GM23248 (cell line): ENCODE results near the gene ZNF827. TPM values are rescaled to one million over a fixed set of nuclear protein-coding genes. Genes with fewer than 3 reads are reported as not detected.

Experiments
- DNase-seq: peaks from one replicate; pipeline ENCODE4 v3.0.0-alpha.2; 2015
- H2AFZ ChIP-seq: fragments of 200-600 bp; sonication (generic); 2 replicates; pipeline ENCODE4 v1.6.1; 2016; ENCODE audit warnings: antibody characterized with exemption
- H3F3A ChIP-seq: fragments of 200-600 bp; sonication (generic); 2 replicates; pipeline ENCODE4 v1.6.1; 2016; ENCODE audit warnings: mild to moderate bottlenecking, antibody characterized with exemption, mixed run types; ENCODE audit not compliant: insufficient read depth
- H3K27ac ChIP-seq: fragments of 200-600 bp; sonication (generic); 2 replicates; pipeline ENCODE4 v1.5.1; 2016; ENCODE audit warnings: mild to moderate bottlenecking
- H3K27me3 ChIP-seq: fragments of 200-600 bp; sonication (generic); replicated peaks from 2 replicates; pipeline ENCODE4 v1.6.1; 2016; ENCODE audit warnings: mild to moderate bottlenecking; ENCODE audit not compliant: insufficient read depth
- H3K36me3 ChIP-seq: fragments of 200-600 bp; sonication (generic); 2 replicates; pipeline ENCODE4 v1.6.1; 2016; ENCODE audit warnings: low read depth, mild to moderate bottlenecking
- H3K4me1 ChIP-seq: fragments of 200-600 bp; sonication (generic); 2 replicates; pipeline ENCODE4 v1.6.1; 2016; ENCODE audit warnings: mild to moderate bottlenecking; ENCODE audit not compliant: insufficient read depth
- H3K4me2 ChIP-seq: fragments of 200-600 bp; sonication (generic); one replicate; pipeline ENCODE4 v1.6.1; 2016; ENCODE audit warnings: mild to moderate bottlenecking; ENCODE audit not compliant: unreplicated experiment
- H3K4me3 ChIP-seq: fragments of 200-600 bp; sonication (generic); 2 replicates; pipeline ENCODE4 v1.5.1; 2016; ENCODE audit warnings: mild to moderate bottlenecking
- H3K79me2 ChIP-seq: fragments of 200-600 bp; sonication (generic); 2 replicates; pipeline ENCODE4 v1.6.1; 2016; ENCODE audit warnings: mild to moderate bottlenecking; ENCODE audit not compliant: insufficient read depth
- H3K9ac ChIP-seq: fragments of 200-600 bp; sonication (generic); 2 replicates; pipeline ENCODE4 v1.6.1; 2016; ENCODE audit warnings: mild to moderate bottlenecking
- H3K9me2 ChIP-seq: fragments of 200-600 bp; sonication (generic); 2 replicates; pipeline ENCODE4 v1.6.1; 2016; ENCODE audit warnings: mixed run types, mild to moderate bottlenecking, moderate library complexity; ENCODE audit not compliant: insufficient read depth
- H3K9me3 ChIP-seq: fragments of 200-600 bp; sonication (generic); one replicate; pipeline ENCODE4 v1.6.1; 2017; ENCODE audit warnings: low read depth
- H4K20me1 ChIP-seq: fragments of 200-600 bp; sonication (generic); 2 replicates; pipeline ENCODE4 v1.6.0; 2016; ENCODE audit not compliant: insufficient read depth
- EZH2 ChIP-seq: fragments of 200-600 bp; sonication (generic); IDR thresholded peaks from 2 replicates; pipeline ENCODE4 v1.6.1; 2018; ENCODE audit warnings: antibody characterized with exemption, mild to moderate bottlenecking; ENCODE audit not compliant: insufficient read depth, poor library complexity, severe bottlenecking
- EZH2phosphoT487 ChIP-seq: fragments of 200-600 bp; sonication (generic); IDR thresholded peaks from 2 replicates; pipeline ENCODE4 v1.6.1; 2018; ENCODE audit warnings: antibody characterized with exemption, moderate library complexity, mild to moderate bottlenecking, low read depth; ENCODE audit not compliant: insufficient read depth
- WGBS, 2 experiments: methylation state at CpG; one replicate each; pipeline ENCODE4 v1.1.6; 2015 to 2017; ENCODE audit warnings: low lambda C conversion rate in 2 of 2, low coverage in 1 of 2; ENCODE audit errors: missing lambda C conversion rate in 2 of 2; 5-methylcytosine and 5-hydroxymethylcytosine counted together
- in situ Hi-C: fragments of 300-500 bp; cut with MboI; formaldehyde crosslinking; loops from 2 replicates; pipeline ENCODE4 v1.15.0; 2020
- polyA plus RNA-seq: library from polyadenylated mRNA; unstranded; fragments of >200 nt; fragmentation: Nextera tagmentation; extraction: Ambion mirVana; gene quantifications from 2 replicates; pipeline ENCODE4 v1.2.1, GENCODE V29; 2016
- total RNA-seq: library from RNA; depleted of rRNA; stranded (reverse); fragments of >200 nt; shearing (Covaris generic); gene quantifications from 2 replicates; pipeline ENCODE4 v1.2.3, GENCODE V29; 2014; rRNA removed

The ZNF827 gene, protein sequence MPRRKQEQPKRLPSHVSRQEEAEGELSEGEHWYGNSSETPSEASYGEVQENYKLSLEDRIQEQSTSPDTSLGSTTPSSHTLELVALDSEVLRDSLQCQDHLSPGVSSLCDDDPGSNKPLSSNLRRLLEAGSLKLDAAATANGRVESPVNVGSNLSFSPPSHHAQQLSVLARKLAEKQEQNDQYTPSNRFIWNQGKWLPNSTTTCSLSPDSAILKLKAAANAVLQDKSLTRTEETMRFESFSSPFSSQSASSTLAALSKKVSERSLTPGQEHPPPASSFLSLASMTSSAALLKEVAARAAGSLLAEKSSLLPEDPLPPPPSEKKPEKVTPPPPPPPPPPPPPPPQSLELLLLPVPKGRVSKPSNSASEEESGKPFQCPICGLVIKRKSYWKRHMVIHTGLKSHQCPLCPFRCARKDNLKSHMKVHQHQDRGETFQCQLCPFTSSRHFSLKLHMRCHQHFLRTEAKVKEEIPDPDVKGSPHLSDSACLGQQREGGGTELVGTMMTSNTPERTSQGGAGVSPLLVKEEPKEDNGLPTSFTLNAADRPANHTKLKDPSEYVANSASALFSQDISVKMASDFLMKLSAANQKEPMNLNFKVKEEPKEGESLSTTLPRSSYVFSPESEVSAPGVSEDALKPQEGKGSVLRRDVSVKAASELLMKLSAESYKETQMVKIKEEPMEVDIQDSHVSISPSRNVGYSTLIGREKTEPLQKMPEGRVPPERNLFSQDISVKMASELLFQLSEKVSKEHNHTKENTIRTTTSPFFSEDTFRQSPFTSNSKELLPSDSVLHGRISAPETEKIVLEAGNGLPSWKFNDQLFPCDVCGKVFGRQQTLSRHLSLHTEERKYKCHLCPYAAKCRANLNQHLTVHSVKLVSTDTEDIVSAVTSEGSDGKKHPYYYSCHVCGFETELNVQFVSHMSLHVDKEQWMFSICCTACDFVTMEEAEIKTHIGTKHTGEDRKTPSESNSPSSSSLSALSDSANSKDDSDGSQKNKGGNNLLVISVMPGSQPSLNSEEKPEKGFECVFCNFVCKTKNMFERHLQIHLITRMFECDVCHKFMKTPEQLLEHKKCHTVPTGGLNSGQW
- total RNA-seq (10.1 and 16.8 TPM in 2 replicates), polyA plus RNA-seq (4.6 and 5.0 TPM in 2 replicates)

DNA sequence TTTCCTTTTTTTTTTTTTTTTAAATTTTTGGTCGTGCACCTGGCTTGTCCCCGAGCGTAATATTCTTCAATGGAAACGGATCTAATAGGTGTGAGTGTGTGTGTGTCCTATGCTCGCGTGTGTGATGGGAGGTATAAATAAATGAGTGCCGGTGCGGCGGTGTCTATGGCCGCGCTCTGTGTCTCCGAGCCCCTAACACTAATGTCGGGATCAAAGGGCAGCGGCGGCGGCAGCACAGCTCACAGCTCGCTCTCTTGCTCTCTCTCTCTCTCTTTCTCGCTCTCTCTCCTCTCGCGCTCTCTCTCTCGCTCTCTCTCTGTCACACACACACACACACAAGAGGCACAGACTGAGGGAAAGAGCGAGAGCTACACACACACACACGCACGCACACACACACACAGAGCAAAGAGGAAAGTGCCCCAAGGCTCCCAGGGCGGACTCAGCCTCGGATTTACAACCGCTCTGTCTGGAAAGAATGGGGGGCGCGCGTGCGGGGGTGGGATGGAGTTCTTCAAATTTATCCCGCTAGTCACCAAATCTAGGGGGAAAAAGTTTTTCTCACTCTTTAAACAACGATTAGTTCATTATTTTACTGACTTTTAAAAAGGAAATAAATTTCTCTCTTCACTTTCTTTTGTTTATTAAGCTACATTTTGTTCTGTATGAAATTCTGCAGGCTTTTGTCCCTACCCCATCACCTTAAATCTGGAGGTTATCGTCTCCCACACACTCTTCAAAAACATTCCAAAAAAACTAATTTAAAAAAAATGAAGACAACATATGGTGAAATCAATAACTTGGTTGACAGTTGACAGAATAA is at the start of gene ZNF827:
Gene ZNF827, minus strand, starts transcription at position 206 of the 823 bp plus-strand sequence. CDS start 416 bp downstream, outside the sequence.
- Histone ChIP-seq H3K79me2 (peaks cover 34% of the 10 kb centered on the region), H3K9ac (peak within 1 kb of the TSS; percentile 99), H3K4me2 (peak within 1 kb of the TSS; percentile 91), H3K4me1 (peaks cover 24% of the 10 kb centered on the region), H3K9me3 (no peaks in the 10 kb centered on the region), H4K20me1 (no peaks in the 10 kb centered on the region), H3K36me3 (no peaks in the 10 kb centered on the region), H3K4me3 (peak within 1 kb of the TSS; percentile 97), H3F3A (peaks cover 24% of the 10 kb centered on the region), H3K27me3 (no peaks in the 10 kb centered on the region), H2AFZ (peak within 1 kb of the TSS; percentile 85), H3K9me2 (no peaks in the 10 kb centered on the region), H3K27ac (peak within 1 kb of the TSS; percentile 91)
- TF ChIP-seq EZH2, result no peak
- WGBS, 2 experiments, result 1 to 2% methylated on average over 31 to 34 of the region's 34 CpGs
- in situ Hi-C loops, result no loop called here
- peak; percentile 79 for DNase-seq

DNA sequence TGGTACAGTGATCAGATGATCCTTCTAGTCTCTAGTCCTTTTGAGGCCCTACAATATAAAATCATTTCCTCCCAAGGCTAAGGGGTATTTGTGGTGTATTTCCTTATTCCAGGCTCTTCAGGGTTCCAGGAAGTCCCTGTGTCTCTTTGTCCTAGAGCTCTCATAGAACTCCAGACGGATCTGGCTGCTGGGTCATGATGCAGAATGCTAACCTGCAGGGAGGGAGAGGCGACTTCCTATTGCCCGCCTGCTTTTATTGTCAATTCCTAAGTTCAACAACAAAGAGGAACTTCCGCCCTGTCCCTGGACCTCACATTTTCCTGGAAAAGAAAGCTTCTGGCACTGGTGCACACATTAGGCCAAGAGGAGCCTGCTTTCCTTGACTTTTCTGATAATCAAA is 45.9 kb upstream of the ZNF827 start:
- Histone ChIP-seq H3K9ac (no peak overlapping the region), H3K9me2 (no peaks in the 10 kb centered on the region), H2AFZ (no peak overlapping the region), H3F3A (no peaks in the 10 kb centered on the region), H3K4me2 (no peak overlapping the region), H3K36me3 (no peaks in the 10 kb centered on the region), H3K27me3 (no peaks in the 10 kb centered on the region), H3K9me3 (no peaks in the 10 kb centered on the region), H3K4me1 (no peaks in the 10 kb centered on the region), H3K27ac (no peak overlapping the region), H4K20me1 (no peaks in the 10 kb centered on the region), H3K79me2 (no peaks in the 10 kb centered on the region), H3K4me3 (no peak overlapping the region)
- WGBS, 2 experiments, result 40 to 43% methylated on average over 4 of the region's 4 CpGs
- DNase-seq, result no peak
- no peak for TF ChIP-seq EZH2
- no peak for TF ChIP-seq EZH2phosphoT487
- in situ Hi-C loops, result no loop called here

DNA sequence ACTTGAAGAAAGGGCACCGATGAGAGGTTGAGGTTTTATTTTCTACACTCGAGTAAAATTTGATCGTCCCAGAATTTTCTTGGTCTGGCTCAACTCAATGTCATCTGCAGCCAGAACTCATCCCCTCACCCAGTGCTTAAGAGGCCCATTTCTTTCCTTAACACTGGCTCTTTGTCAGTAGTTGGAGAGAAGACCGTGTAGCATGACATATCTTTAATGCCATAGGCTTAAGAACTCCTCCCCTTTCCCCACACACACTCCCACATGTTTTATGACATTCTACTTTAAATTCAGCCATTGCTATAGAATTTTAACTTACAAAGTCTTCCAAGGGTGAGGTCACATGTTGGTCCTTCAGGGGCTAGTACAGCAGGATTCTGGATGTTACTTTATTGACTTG is 44.2 kb upstream of the ZNF827 start:
- Histone ChIP-seq H3K4me2 (no peak overlapping the region), H3K4me3 (no peak overlapping the region), H4K20me1 (no peaks in the 10 kb centered on the region), H2AFZ (no peak overlapping the region), H3K79me2 (no peaks in the 10 kb centered on the region), H3K27me3 (no peaks in the 10 kb centered on the region), H3K4me1 (no peaks in the 10 kb centered on the region), H3K9me3 (no peaks in the 10 kb centered on the region), H3F3A (no peaks in the 10 kb centered on the region), H3K9me2 (no peaks in the 10 kb centered on the region), H3K9ac (no peak overlapping the region), H3K36me3 (no peaks in the 10 kb centered on the region), H3K27ac (no peak overlapping the region)
- TF ChIP-seq EZH2 (no peak), EZH2phosphoT487 (no peak)
- no peak for DNase-seq
- 44 to 64% methylated on average over 4 of the region's 4 CpGs for WGBS, 2 experiments
- in situ Hi-C loops, result no loop called here

DNA sequence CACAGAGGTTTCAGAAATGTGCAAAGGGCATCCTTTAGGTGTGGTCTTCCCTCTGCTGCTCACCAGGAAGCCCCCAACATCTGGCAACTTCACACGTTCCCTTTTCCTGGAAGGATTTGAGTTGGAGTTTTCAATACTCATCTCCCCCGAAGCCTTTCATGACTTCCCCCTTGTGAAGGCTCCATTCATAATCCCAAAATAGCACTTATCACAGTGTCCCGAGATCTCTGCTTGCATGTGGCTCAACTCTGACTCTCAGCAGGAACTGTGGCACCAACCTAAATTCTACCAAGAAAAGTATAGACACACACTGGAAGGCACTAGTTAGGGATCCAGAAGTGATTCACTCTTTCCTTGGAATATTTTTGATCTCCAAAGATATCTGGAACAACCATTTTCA is 40.5 kb upstream of the ZNF827 start:
- in situ Hi-C loops, result no loop called here
- Histone ChIP-seq H3K4me2 (no peak overlapping the region), H3K9me3 (no peaks in the 10 kb centered on the region), H3K27ac (no peak overlapping the region), H3K36me3 (no peaks in the 10 kb centered on the region), H3K4me1 (no peaks in the 10 kb centered on the region), H4K20me1 (no peaks in the 10 kb centered on the region), H3K9me2 (no peaks in the 10 kb centered on the region), H3K27me3 (no peaks in the 10 kb centered on the region), H3K9ac (no peak overlapping the region), H3K79me2 (no peaks in the 10 kb centered on the region), H3K4me3 (no peak overlapping the region), H2AFZ (no peak overlapping the region), H3F3A (no peaks in the 10 kb centered on the region)
- DNase-seq, result no peak
- WGBS, 2 experiments, result 45 to 55% methylated on average over 3 of the region's 3 CpGs
- TF ChIP-seq EZH2 (no peak), EZH2phosphoT487 (no peak)
